ENCODE results near the gene STPG4. TPM values are rescaled to one million over a fixed set of nuclear protein-coding genes. Genes with fewer than 3 reads are reported as not detected.
"Not testable (repeated sequence)": the region's sequence is repeated elsewhere in the genome, so short reads cannot be mapped to it uniquely, and the experiment has no call there.

STPG4 gene
- total and polyA plus RNA-seq, 4 experiments from 2014 or later, result 0.58 to 0.72 TPM; not detected in 2

DNA sequence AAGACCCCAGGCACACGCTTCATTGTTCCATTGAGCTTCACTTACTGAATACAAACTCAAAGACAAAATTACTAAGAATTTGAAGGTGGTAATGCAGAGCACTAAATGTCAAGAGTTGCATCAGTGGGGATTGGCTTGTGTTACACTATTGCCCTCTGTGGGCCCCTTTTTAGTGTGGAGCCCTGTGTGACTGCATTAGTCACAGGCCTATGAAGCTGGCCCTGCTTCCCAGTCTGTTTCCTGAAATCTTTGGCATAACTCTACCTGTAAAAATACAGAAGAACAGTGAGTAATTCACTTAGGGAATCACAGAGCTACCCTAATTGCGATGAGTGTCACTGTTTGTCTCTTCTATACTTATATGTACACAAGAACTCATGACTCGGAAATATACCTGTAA lies 40.0 kb upstream of the STPG4 start:
- Mint-ChIP-seq H3K36me3 (no peaks in the 10 kb centered on the region), H3K27me3 (peaks cover 6 to 13% of the 10 kb centered on the region in 2 donors), H3K27ac (no peak overlapping the region), H3K9me3 (no peaks in the 10 kb centered on the region), H3K4me1 (no peaks in the 10 kb centered on the region), H3K4me3 (no peak overlapping the region)
- ChIA-PET POLR2A (ENCODE audit: partially characterized antibody) (interaction anchor here (0.6 kb wide), 1 partner anchor 1672 kb away, joined by 3 read pairs; no protein-coding TSS in a partner anchor), CTCF (ENCODE audit: partially characterized antibody) (no interaction called here)
- H3K36me3 ChIP-seq (ENCODE audit: insufficient read depth, low read length), result no peaks in the 10 kb centered on the region
- H3K9me3 ChIP-seq (ENCODE audit: control insufficient read depth in 1 of 2, low read length in 2 of 2), result no peaks in the 10 kb centered on the region
- intact Hi-C loops (cut with micrococcal nuclease), result no loop called here
- no peaks in the 10 kb centered on the region for H3K4me1 ChIP-seq (ENCODE audit: insufficient read depth, low read length)
- no peaks in the 10 kb centered on the region for H3K27me3 ChIP-seq (ENCODE audit: insufficient read depth, low read length)
- DNase-seq, result no peak
- no peak overlapping the region for H3K27ac ChIP-seq (ENCODE audit: low read depth, low read length)
- no peak overlapping the region for H3K4me3 ChIP-seq (ENCODE audit: low read length in 2 of 2)

DNA sequence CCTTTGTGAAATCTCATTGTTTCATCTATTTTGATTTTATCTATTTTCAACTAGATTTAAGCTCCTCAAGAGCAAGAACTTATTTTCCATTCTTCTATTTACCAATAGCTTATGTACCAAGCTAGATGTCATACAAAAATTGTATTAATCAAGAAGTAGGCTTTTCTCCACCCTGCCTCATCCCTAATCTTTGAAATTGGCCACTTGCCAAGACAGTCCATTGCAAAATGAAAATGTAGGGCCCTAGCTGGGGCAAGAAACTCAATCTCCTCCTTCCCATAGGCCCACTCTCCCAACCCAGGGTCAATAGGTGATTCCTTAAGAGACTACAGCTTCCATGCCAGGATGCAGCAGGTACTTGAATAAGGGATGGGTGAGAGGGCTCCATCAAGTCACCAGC lies 39.3 kb upstream of the STPG4 start:
- Mint-ChIP-seq H3K36me3 (no peaks in the 10 kb centered on the region), H3K4me1 (no peaks in the 10 kb centered on the region), H3K27me3 (peaks cover 6 to 10% of the 10 kb centered on the region in 2 donors), H3K27ac (no peak overlapping the region), H3K9me3 (no peaks in the 10 kb centered on the region), H3K4me3 (no peak overlapping the region)
- ChIA-PET CTCF (ENCODE audit: partially characterized antibody) (interaction anchor here (1.1 kb wide), 1 partner anchor 82 kb away, joined by 3 read pairs; no protein-coding TSS in a partner anchor), POLR2A (ENCODE audit: partially characterized antibody) (no interaction called here)
- Histone ChIP-seq H3K27ac (ENCODE audit: low read depth, low read length) (no peak overlapping the region), H3K9me3 (ENCODE audit: control insufficient read depth in 1 of 2, low read length in 2 of 2) (no peaks in the 10 kb centered on the region), H3K4me3 (ENCODE audit: low read length in 2 of 2) (no peak overlapping the region), H3K4me1 (ENCODE audit: insufficient read depth, low read length) (no peaks in the 10 kb centered on the region), H3K27me3 (ENCODE audit: insufficient read depth, low read length) (no peaks in the 10 kb centered on the region), H3K36me3 (ENCODE audit: insufficient read depth, low read length) (no peaks in the 10 kb centered on the region)
- intact Hi-C loops (cut with micrococcal nuclease), result no loop called here
- DNase-seq, result no peak

DNA sequence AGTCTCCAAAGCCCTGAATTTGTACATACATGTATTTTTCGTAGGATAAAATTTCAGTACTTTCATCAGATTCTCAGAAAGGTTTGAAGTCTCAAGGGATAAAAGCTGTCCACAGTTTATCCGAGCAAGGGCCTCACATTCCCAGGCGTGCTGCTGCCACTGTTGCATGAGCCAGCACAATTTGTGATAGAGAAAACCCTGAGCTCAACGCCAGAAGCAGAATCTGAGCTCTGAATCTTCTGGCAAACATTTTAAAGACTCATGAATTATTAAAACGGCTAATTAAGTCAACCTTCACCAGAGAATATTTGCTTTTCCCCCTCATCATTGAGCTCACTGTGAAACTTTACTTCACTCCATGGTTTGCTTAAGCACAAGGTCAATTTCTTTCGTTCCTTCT lies 38.5 kb upstream of the STPG4 start:
- Mint-ChIP-seq H3K27ac (no peak overlapping the region), H3K9me3 (no peaks in the 10 kb centered on the region), H3K4me3 (no peak overlapping the region), H3K27me3 (peaks cover 4 to 8% of the 10 kb centered on the region in 2 donors), H3K36me3 (no peaks in the 10 kb centered on the region), H3K4me1 (no peaks in the 10 kb centered on the region)
- no peak overlapping the region for H3K4me3 ChIP-seq (ENCODE audit: low read length in 2 of 2)
- no peaks in the 10 kb centered on the region for H3K27me3 ChIP-seq (ENCODE audit: insufficient read depth, low read length)
- H3K9me3 ChIP-seq (ENCODE audit: control insufficient read depth in 1 of 2, low read length in 2 of 2), result no peaks in the 10 kb centered on the region
- H3K4me1 ChIP-seq (ENCODE audit: insufficient read depth, low read length), result no peaks in the 10 kb centered on the region
- POLR2A ChIA-PET (ENCODE audit: partially characterized antibody), result no interaction called here
- H3K27ac ChIP-seq (ENCODE audit: low read depth, low read length), result no peak overlapping the region
- DNase-seq, result no peak
- CTCF ChIA-PET (ENCODE audit: partially characterized antibody), result interaction anchor here (1.1 kb wide), 1 partner anchor 83 kb away, joined by 3 read pairs; no protein-coding TSS in a partner anchor
- intact Hi-C loops (cut with micrococcal nuclease), result no loop called here
- H3K36me3 ChIP-seq (ENCODE audit: insufficient read depth, low read length), result no peaks in the 10 kb centered on the region

DNA sequence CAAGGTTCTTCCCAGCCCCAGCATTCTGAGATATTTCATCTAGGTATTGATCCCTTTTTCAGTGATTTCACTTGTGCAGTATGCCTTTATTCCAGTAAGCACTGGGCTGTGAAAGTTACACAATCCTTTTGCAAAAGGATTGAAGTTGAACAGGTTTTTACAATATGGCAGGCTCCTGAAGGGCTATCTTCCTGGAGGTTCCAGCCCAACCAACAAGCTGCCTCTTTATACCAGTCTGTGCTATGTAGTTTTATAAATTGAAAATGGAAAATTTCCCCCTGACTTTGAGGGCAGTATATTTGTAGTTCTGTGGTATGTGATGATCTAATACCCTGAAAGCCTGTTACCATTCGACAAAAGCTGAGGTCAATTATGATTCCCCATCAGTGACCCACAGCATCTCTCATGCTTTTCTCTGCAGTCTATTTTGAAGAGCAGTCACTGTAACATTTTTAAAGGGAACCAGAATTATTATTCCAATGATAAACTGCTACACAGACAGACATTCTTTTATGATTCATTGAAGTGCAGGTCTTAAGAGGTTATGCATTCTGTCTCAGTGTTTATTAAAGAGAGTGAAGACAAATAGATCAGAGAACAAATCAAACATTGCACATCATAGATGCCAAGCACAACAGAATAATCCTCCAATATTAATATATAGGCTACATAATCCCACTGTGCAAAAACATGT lies 35.2 kb upstream of the STPG4 start:
- H3K27me3 Mint-ChIP-seq, result peaks cover 3 to 8% of the 10 kb centered on the region in 2 donors
- no peaks in the 10 kb centered on the region for H3K36me3 Mint-ChIP-seq
- Histone ChIP-seq H3K27me3 (ENCODE audit: insufficient read depth, low read length) (no peaks in the 10 kb centered on the region), H3K4me1 (ENCODE audit: insufficient read depth, low read length) (no peaks in the 10 kb centered on the region), H3K4me3 (ENCODE audit: low read length in 2 of 2) (no peak overlapping the region), H3K9me3 (ENCODE audit: control insufficient read depth in 1 of 2, low read length in 2 of 2) (no peaks in the 10 kb centered on the region), H3K36me3 (ENCODE audit: insufficient read depth, low read length) (no peaks in the 10 kb centered on the region), H3K27ac (ENCODE audit: low read depth, low read length) (no peak overlapping the region)
- DNase-seq, result no peak
- H3K9me3 Mint-ChIP-seq, result no peaks in the 10 kb centered on the region
- H3K27ac Mint-ChIP-seq, result peak overlapping the region in 1 of 7 donors; percentile 44
- ChIA-PET POLR2A (ENCODE audit: partially characterized antibody) (no interaction called here), CTCF (ENCODE audit: partially characterized antibody) (no interaction called here)
- no peaks in the 10 kb centered on the region for H3K4me1 Mint-ChIP-seq
- intact Hi-C loops (cut with micrococcal nuclease), result no loop called here
- no peak overlapping the region for H3K4me3 Mint-ChIP-seq

DNA sequence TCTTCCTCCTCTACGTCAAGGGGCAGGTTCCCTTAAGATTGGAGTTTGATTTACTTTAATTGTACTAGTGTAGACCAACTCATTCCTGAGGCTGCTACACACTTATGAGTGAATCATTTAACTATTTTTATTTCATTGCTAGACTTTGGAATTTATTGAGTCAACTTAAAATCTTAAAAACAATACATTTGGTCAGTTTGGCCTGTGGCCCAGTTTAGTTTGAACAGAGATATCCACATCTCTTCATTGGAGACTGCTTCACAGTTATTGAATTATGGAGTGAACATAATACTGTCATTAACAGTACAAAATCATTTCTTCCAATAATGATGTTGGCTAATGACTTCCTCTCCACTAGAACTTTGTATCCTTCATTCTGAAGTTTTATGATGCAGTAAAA lies 34.5 kb upstream of the STPG4 start:
- no peak overlapping the region for H3K4me3 Mint-ChIP-seq
- peaks cover 3 to 8% of the 10 kb centered on the region in 2 donors for H3K27me3 Mint-ChIP-seq
- H3K9me3 ChIP-seq (ENCODE audit: control insufficient read depth in 1 of 2, low read length in 2 of 2), result no peaks in the 10 kb centered on the region
- POLR2A ChIA-PET (ENCODE audit: partially characterized antibody), result no interaction called here
- no peaks in the 10 kb centered on the region for H3K4me1 Mint-ChIP-seq
- no peak overlapping the region for H3K27ac ChIP-seq (ENCODE audit: low read depth, low read length)
- H3K4me3 ChIP-seq (ENCODE audit: low read length in 2 of 2), result no peak overlapping the region
- intact Hi-C loops (cut with micrococcal nuclease), result no loop called here
- no peaks in the 10 kb centered on the region for H3K36me3 ChIP-seq (ENCODE audit: insufficient read depth, low read length)
- H3K36me3 Mint-ChIP-seq, result no peaks in the 10 kb centered on the region
- no peaks in the 10 kb centered on the region for H3K27me3 ChIP-seq (ENCODE audit: insufficient read depth, low read length)
- no peak for DNase-seq
- CTCF ChIA-PET (ENCODE audit: partially characterized antibody), result no interaction called here
- H3K4me1 ChIP-seq (ENCODE audit: insufficient read depth, low read length), result no peaks in the 10 kb centered on the region
- no peaks in the 10 kb centered on the region for H3K9me3 Mint-ChIP-seq
- H3K27ac Mint-ChIP-seq, result no peak overlapping the region

DNA sequence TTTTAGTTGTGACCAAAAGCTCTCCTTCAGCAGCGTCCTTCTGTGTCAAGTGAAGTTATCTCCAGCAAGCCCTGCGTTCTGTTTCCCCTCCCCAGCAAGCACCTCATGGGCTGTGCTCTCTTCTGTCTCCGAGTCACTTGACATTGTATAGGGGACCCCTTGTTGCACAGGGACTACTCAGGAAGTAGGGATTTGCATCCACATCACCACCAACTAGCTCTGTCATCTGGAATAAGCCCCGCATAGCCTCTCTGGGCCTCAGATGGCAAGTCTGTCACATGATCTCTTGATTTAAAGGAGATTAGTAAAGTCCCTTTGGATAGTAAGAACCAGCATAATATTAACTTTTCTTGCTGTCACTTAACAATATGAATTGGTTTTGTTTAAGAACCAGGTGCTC lies 32.0 kb upstream of the STPG4 start:
- CTCF ChIA-PET (ENCODE audit: partially characterized antibody), result no interaction called here
- Histone ChIP-seq H3K27ac (ENCODE audit: low read depth, low read length) (no peak overlapping the region), H3K36me3 (ENCODE audit: insufficient read depth, low read length) (no peaks in the 10 kb centered on the region), H3K9me3 (ENCODE audit: control insufficient read depth in 1 of 2, low read length in 2 of 2) (no peaks in the 10 kb centered on the region), H3K27me3 (ENCODE audit: insufficient read depth, low read length) (no peaks in the 10 kb centered on the region), H3K4me1 (ENCODE audit: insufficient read depth, low read length) (no peaks in the 10 kb centered on the region), H3K4me3 (ENCODE audit: low read length in 2 of 2) (no peak overlapping the region)
- Mint-ChIP-seq H3K4me1 (no peaks in the 10 kb centered on the region), H3K9me3 (no peaks in the 10 kb centered on the region), H3K4me3 (no peak overlapping the region), H3K27ac (no peak overlapping the region), H3K36me3 (no peaks in the 10 kb centered on the region), H3K27me3 (peaks cover 3 to 6% of the 10 kb centered on the region in 2 donors)
- intact Hi-C loops (cut with micrococcal nuclease), result no loop called here
- DNase-seq, result no peak
- POLR2A ChIA-PET (ENCODE audit: partially characterized antibody), result no interaction called here

DNA sequence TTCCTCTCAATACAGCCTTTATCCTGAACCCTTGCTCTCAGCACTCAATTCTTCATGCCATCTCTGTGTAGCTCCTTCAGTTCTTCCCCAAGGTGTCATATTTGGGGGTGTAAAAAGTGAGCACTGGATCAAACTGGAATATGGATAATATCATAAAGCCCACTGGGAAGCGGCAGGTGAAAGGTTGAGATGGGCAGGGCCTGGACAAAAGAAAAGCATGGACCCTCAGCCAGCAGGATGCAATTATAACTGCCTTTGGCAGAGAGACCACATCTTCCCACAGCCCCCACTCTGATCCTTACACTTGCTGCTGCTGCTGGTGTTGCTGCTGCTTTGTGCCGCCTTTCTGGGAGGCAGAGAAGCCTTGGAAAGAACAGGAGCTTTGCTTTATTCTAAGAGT lies 31.2 kb upstream of the STPG4 start:
- Histone ChIP-seq H3K4me1 (ENCODE audit: insufficient read depth, low read length) (no peaks in the 10 kb centered on the region), H3K9me3 (ENCODE audit: control insufficient read depth in 1 of 2, low read length in 2 of 2) (no peaks in the 10 kb centered on the region), H3K4me3 (ENCODE audit: low read length in 2 of 2) (no peak overlapping the region), H3K27me3 (ENCODE audit: insufficient read depth, low read length) (no peaks in the 10 kb centered on the region), H3K36me3 (ENCODE audit: insufficient read depth, low read length) (no peaks in the 10 kb centered on the region), H3K27ac (ENCODE audit: low read depth, low read length) (no peak overlapping the region)
- intact Hi-C loops (cut with micrococcal nuclease), result no loop called here
- Mint-ChIP-seq H3K4me1 (no peaks in the 10 kb centered on the region), H3K9me3 (no peaks in the 10 kb centered on the region), H3K4me3 (no peak overlapping the region), H3K27me3 (peaks cover 3 to 7% of the 10 kb centered on the region in 2 donors), H3K27ac (no peak overlapping the region), H3K36me3 (no peaks in the 10 kb centered on the region)
- ChIA-PET CTCF (ENCODE audit: partially characterized antibody) (no interaction called here), POLR2A (ENCODE audit: partially characterized antibody) (no interaction called here)
- DNase-seq, result no peak

DNA sequence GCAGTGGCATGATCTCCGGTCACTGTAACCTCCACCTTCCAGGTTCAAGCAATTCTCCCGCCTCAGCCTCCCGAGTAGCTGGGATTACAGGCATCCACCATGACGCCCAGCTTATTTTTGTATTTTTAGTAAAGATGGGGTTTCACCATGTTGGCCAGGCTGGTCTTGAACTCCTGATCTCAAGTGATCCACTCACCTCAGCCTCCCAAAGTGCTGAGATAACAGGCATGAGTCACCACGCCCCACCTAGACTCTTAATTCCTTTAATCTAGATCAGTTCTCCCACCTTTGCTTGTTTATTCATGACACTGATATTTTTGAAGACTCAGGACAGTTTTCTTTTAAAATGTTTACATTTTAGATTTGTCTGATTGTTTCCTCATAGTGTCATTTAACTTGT lies 30.0 kb upstream of the STPG4 start:
- H3K36me3 Mint-ChIP-seq; H3K27ac Mint-ChIP-seq; H3K9me3 Mint-ChIP-seq; H3K9me3 ChIP-seq (ENCODE audit: control insufficient read depth in 1 of 2, low read length in 2 of 2); H3K27me3 Mint-ChIP-seq; H3K4me3 ChIP-seq (ENCODE audit: low read length in 2 of 2); CTCF ChIA-PET (ENCODE audit: partially characterized antibody); H3K4me1 Mint-ChIP-seq; POLR2A ChIA-PET (ENCODE audit: partially characterized antibody); intact Hi-C loops (cut with micrococcal nuclease); H3K4me3 Mint-ChIP-seq; H3K27ac ChIP-seq (ENCODE audit: low read depth, low read length); DNase-seq; H3K36me3 ChIP-seq (ENCODE audit: insufficient read depth, low read length); H3K4me1 ChIP-seq (ENCODE audit: insufficient read depth, low read length); H3K27me3 ChIP-seq (ENCODE audit: insufficient read depth, low read length): not testable (repeated sequence)
